ENCODE measurements around the gene BANP.
"Not testable (repeated sequence)": the region's sequence is repeated elsewhere in the genome, so short reads cannot be mapped to it uniquely, and the experiment has no call there.

BANP gene

GRCh38 chr16:88033003-88033740 lies 81.9 kb downstream of the BANP start:
- not testable (repeated sequence) for DNase-seq

- DNase-seq = no peak
Observed at GRCh38 chr16:88034770-88035169, 83.5 kb downstream of the BANP start.

- DNase-seq = no peak
Observed at GRCh38 chr16:88035292-88035691, 84.1 kb downstream of the BANP start.

GRCh38 chr16:88035884-88036639 lies 84.8 kb downstream of the BANP start:
- DNase-seq = not testable (repeated sequence)

- DNase-seq = not testable (repeated sequence)
Observed at GRCh38 chr16:88036640-88036996, 85.4 kb downstream of the BANP start.

GRCh38 chr16:88037359-88037758 lies 86.1 kb downstream of the BANP start:
- DNase-seq = not testable (repeated sequence)

GRCh38 chr16:88037876-88038525 lies 86.8 kb downstream of the BANP start:
- not testable (repeated sequence) for DNase-seq

GRCh38 chr16:88038526-88038908 lies 87.3 kb downstream of the BANP start:
- DNase-seq = not testable (repeated sequence)

- no peak for DNase-seq
Observed at GRCh38 chr16:88039591-88039990, 88.4 kb downstream of the BANP start.

- not testable (repeated sequence) for DNase-seq
Observed at GRCh38 chr16:88040196-88040876, 89.1 kb downstream of the BANP start.

- DNase-seq = not testable (repeated sequence)
Observed at GRCh38 chr16:88040877-88041244, 89.6 kb downstream of the BANP start.

- not testable (repeated sequence) for DNase-seq
Observed at GRCh38 chr16:88041506-88041905, 90.3 kb downstream of the BANP start.

GRCh38 chr16:88041986-88042562 lies 90.8 kb downstream of the BANP start:
- not testable (repeated sequence) for DNase-seq

- DNase-seq = not testable (repeated sequence)
Observed at GRCh38 chr16:88043208-88043910, 92.1 kb downstream of the BANP start.

GRCh38 chr16:88044121-88044581 lies 92.9 kb downstream of the BANP start:
- DNase-seq = not testable (repeated sequence)

GRCh38 chr16:88045361-88045760 lies 94.1 kb downstream of the BANP start:
- not testable (repeated sequence) for DNase-seq

GRCh38 chr16:88045820-88046303 lies 94.6 kb downstream of the BANP start:
- no peak for DNase-seq

- no peak for DNase-seq
Observed at GRCh38 chr16:88047462-88047861, 96.2 kb downstream of the BANP start.

GRCh38 chr16:88048985-88049384 lies 97.8 kb downstream of the BANP start:
- no peak for DNase-seq

GRCh38 chr16:88049561-88050545 lies 98.6 kb downstream of the BANP start:
- no peak for DNase-seq
